A172 (cell line): ENCODE results near the gene SSTR1. TPM values are rescaled to one million over a fixed set of nuclear protein-coding genes. Genes with fewer than 3 reads are reported as not detected.

Source experiments
- DNase-seq: peaks from one replicate; pipeline ENCODE4 v3.0.0-alpha.2; 2015; ENCODE audit warnings: low spot score
- total RNA-seq: library from RNA; depleted of rRNA; stranded (reverse); fragments of >200 nt; shearing (Covaris generic); gene quantifications from 2 replicates; pipeline ENCODE4 v1.2.3, GENCODE V29; 2014

The SSTR1 gene
- total RNA-seq, 1 experiment from 2014 or later: not detected

DNA sequence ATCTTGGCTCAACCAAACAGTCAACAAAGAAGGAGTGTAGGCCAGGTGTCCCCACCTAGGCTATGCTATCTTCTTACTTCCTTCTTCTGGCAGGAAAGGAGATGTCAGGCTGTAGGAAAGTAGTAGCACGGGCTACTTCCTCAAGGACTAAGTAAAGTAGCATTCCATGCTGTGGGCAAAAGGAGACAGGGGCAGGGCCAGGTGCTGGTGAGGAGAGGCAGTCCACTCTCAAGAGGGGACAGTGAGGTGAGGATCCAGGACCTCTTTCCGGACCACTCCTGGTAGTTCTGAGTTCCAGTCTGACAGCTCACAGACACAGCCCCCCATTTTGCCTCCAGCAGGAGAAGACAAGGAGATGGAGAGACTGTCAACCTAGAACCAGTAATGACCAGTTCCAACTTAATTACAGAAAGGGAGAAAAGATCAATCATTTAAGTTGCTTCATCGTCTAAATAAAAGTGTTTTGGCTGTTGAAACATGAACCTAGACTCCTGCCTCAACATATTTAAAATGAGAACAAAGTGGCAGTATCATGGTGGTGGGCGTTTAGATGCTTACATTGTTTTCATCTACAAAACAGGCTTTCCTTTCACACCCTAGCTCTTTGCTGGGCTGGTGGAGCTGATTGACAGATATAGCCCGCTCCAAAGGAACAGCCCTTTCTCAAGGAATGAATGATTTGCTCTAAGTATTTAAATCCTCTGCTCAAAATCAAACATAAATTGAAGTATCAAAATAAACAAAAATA lies 5.1 kb upstream of the SSTR1 start:
- DNase-seq: no peak

DNA sequence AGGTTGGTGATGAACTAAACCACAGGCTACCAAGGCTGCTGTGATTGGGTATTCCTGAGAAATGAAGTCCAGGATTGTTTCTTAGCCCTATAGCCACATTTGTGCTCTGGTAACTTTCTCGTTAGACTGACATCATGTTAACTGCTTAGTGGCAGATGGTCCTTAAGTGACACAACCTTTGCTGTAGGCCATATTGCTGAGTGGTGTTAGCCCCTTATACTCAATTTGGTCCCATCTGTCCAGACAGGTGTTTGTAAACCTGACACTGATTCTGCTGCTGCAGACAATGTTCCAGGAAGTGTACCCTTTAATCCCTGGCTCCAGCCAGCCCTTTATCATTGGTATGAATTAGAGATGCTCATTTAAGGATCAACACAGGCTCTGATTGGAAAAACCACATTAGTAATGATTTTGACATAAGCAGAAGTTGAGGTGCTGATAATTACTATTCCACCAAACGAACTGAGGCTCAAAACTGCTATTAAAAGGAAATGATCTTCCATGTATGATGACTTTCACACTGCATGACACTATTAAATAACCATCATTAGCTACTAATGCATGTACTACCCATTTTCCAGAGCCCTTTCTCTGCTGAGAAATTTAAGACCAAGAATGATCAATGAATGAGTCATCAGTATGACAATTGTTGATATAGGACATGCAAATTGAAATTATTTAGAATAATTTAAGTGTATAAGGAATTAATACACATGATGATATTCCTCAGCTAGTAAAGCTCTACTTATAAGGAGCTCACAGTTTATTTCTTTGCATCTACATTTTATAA lies 3.6 kb upstream of the SSTR1 start:
- DNase-seq: no peak

DNA sequence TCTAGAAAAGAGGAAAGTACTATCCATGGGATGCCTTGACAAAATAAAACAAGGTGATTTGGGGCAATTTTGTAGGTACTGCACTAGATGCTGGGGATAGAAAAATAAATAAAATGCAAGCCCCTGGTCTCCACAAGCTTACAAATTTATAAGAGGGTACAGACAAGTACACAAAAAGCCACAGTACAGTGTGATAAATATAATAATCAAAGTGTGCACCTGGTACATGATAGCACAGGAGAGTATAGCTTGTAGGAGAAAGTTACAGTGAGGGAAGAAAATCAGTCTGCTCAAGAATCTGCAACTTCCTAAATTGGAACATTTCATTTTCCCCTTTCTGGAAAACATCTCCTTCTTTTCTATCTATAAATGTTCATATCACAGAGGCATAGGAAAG lies 3.0 kb upstream of the SSTR1 start:
- no peak for DNase-seq

DNA sequence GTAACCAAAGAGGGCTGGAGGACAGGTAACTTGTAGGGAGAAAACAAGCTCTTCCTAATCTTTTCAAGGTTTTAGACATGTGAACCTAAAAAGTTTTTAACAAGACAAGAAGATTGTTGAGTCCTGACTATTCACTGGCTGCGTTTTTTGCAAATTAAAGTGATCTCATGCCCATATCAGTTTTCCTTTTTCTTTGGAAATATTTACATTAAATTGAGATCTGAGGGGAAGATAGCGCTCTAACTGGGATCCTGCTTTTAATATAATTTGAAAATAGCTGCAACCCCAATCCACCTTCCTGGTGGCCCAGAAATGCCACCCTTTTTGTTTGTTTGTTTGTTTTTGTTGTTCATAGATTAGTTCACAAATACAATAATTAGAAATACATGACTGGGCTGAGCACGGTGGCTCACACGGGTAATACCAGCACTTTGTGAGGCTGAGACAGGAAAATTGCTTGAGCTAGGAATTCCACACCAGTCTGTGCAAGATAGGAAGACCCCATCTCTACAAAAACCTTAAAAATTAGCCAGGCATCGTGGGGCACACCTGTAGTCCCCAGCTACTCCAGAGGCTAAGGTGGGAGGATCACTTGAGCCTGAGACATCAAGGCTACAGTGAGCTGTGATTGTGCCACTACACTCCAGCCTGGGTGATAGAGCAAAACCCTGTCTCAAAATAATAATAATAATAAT lies 2.4 kb upstream of the SSTR1 start:
- no peak for DNase-seq

DNA sequence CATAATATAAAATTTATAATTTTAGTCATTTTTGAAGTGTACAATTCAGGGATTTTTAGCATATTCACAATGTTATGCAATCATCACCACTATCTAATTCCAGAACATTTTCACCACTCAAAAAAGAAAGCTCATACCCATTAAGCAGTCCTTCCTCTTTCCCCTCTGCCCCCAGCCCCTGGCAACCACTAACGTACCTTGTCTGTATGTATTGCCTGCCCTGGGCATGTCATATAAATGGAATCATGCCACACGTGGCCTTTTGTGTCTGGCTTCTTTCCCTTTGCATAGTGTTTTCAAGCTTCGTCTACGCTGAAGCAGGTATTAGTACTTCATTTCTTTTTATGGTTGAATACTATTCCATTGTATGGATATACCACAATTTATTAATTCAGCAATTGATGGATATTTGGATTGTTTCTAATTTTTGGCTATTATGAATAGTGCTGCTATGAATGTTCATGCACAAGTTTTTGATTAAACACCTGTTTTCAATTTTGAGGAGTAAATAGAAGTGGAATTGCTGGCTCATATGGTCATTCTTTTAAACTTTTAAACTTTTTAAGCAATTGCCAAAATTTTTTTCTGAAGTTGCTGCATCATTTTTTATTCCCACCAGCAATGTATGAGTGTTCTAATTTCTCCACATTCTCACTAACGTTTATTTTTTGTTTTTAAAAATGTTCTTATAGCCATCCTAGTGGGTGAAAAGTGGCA lies 1.6 kb upstream of the SSTR1 start:
- no peak for DNase-seq

DNA sequence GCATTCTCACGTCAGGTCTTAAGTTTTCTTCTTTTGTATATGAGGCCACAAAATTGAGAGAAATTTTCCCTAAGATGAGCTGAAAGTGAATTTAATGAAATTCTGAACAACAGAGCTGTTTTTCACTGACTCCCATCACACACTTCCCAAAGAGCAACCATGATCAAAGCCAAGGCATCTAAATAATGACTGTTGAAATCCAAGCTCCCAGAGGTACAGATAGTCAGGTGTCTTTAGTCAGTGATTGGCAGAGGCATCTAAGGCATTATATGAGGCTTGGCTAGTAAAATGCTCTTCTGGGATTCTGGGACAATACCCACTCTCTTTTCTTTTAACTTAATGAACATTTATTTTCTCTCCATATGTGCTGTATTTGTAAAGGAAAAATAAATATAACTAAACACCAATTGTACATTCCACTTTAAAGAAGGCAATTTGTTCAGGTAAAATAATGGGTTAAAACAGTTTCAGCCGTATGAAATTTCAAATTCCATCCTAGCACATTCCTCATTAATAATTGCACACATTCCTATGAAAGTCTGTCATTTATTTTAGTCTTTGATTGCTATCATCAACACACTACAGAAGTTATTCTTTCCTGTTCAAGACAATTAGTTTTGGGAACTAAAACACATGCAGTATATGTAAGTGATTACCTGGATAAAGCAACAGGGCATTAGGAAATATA lies 871 bp upstream of the SSTR1 start:
- DNase-seq: no peak

DNA sequence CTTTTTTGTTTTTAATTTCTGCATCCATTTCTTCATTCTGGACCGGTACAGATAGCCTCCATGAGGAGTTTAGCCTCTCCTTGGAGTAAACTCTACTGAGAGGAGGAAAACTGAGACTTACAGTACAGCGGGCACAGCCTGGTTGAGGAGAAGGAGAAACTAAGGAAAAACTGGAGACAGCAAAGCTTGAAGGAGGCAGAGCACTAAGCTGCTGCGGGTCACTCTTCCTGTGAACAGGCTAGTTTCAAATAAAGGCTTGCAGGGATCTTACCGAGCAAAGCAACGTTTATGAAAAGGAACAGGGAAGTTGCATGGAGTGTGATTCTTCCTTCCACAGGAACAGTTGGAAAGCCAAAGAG lies 348 bp upstream of the SSTR1 start:
- DNase-seq: no peak

DNA sequence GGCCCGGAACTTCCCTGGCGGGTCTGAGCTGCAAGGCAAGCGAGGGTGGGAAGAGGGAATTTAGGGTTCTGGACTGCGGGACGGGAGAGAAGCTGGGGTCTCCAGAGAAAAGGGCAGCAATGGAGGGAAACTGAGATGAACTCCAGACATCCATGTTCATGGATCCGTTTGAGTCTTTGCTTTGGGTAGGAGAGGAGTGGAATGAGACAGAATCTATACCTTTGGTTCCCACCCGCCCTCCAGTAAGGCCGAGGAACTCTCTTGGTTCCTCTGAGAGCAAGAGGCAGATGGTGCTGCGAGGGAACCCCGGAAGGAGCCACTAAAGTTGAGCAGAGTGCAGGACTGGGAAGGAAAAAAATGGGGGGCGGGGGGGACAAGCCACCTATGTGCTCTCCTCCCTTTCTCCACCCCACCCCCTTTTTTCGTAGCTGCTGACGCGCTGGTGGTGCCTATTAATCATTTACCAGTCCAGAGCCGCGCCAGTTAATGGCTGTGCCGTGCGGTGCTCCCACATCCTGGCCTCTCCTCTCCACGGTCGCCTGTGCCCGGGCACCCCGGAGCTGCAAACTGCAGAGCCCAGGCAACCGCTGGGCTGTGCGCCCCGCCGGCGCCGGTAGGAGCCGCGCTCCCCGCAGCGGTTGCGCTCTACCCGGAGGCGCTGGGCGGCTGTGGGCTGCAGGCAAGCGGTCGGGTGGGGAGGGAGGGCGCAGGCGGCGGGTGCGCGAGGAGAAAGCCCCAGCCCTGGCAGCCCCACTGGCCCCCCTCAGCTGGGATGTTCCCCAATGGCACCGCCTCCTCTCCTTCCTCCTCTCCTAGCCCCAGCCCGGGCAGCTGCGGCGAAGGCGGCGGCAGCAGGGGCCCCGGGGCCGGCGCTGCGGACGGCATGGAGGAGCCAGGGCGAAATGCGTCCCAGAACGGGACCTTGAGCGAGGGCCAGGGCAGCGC lies 1.2 kb downstream of the SSTR1 start:
- DNase-seq: no peak

DNA sequence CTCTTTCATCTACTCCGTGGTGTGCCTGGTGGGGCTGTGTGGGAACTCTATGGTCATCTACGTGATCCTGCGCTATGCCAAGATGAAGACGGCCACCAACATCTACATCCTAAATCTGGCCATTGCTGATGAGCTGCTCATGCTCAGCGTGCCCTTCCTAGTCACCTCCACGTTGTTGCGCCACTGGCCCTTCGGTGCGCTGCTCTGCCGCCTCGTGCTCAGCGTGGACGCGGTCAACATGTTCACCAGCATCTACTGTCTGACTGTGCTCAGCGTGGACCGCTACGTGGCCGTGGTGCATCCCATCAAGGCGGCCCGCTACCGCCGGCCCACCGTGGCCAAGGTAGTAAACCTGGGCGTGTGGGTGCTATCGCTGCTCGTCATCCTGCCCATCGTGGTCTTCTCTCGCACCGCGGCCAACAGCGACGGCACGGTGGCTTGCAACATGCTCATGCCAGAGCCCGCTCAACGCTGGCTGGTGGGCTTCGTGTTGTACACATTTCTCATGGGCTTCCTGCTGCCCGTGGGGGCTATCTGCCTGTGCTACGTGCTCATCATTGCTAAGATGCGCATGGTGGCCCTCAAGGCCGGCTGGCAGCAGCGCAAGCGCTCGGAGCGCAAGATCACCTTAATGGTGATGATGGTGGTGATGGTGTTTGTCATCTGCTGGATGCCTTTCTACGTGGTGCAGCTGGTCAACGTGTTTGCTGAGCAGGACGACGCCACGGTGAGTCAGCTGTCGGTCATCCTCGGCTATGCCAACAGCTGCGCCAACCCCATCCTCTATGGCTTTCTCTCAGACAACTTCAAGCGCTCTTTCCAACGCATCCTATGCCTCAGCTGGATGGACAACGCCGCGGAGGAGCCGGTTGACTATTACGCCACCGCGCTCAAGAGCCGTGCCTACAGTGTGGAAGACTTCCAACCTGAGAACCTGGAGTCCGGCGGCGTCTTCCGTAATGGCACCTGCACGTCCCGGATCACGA lies 2.2 kb downstream of the SSTR1 start:
- DNase-seq: no peak

DNA sequence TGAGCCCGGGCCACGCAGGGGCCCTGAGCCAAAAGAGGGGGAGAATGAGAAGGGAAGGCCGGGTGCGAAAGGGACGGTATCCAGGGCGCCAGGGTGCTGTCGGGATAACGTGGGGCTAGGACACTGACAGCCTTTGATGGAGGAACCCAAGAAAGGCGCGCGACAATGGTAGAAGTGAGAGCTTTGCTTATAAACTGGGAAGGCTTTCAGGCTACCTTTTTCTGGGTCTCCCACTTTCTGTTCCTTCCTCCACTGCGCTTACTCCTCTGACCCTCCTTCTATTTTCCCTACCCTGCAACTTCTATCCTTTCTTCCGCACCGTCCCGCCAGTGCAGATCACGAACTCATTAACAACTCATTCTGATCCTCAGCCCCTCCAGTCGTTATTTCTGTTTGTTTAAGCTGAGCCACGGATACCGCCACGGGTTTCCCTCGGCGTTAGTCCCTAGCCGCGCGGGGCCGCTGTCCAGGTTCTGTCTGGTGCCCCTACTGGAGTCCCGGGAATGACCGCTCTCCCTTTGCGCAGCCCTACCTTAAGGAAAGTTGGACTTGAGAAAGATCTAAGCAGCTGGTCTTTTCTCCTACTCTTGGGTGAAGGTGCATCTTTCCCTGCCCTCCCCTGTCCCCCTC lies 3.0 kb downstream of the SSTR1 start:
- DNase-seq: no peak

DNA sequence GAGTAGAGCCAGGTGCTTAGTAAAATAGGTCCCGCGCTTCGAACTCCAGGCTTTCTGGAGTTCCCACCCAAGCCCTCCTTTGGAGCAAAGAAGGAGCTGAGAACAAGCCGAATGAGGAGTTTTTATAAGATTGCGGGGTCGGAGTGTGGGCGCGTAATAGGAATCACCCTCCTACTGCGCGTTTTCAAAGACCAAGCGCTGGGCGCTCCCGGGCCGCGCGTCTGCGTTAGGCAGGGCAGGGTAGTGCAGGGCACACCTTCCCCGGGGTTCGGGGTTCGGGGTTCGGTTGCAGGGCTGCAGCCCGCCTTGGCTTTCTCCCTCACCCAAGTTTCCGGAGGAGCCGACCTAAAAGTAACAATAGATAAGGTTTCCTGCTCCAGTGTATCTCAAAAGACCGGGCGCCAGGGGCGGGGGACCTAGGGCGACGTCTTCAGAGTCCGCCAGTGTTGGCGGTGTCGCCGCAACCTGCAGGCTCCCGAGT lies 3.6 kb downstream of the SSTR1 start:
- DNase-seq: no peak

DNA sequence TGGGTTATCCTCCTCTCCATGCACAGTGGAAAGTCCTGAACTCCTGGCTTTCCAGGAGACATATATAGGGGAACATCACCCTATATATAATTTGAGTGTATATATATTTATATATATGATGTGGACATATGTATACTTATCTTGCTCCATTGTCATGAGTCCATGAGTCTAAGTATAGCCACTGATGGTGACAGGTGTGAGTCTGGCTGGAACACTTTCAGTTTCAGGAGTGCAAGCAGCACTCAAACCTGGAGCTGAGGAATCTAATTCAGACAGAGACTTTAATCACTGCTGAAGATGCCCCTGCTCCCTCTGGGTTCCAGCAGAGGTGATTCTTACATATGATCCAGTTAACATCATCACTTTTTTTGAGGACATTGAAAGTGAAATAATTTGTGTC lies 4.4 kb downstream of the SSTR1 start:
- DNase-seq: no peak

DNA sequence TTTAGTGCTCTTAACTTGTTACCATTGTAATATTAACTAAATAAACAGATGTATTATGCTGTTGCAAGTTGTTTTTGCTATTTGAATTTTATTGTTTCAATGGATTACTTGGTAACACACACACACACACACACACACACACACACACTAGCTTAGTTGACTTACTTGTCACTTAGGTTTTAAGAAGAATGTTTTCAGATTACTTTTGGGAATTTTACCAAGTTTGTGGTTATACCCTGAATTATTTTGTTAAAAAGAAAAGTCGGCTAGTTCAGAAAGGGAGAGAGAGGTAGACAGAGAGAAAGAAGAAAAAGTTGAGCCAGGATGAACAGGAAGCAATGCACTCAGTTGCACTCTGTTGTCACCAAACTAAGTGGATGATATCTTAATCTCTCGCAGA lies 5.3 kb downstream of the SSTR1 start:
- no peak for DNase-seq

DNA sequence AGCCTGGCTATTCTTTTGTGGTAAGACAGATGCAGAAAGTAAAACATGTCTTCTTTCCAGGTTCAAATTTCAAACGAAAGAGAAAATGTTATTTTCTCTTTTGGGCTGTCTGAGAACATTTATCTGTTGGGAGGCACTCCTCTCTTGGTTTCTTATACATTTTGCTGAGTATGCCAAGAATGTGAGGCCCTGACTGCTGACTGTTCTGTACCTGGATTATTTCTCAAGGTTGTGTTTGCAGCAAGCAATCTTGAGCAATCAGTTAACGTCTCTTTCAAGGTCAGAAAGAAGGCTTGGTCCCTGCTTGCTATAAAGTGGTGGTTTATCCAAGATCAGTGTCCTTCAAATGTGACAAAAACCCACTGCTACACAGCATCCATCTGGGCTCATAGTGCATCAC lies 9.8 kb downstream of the SSTR1 start:
- DNase-seq: no peak

DNA sequence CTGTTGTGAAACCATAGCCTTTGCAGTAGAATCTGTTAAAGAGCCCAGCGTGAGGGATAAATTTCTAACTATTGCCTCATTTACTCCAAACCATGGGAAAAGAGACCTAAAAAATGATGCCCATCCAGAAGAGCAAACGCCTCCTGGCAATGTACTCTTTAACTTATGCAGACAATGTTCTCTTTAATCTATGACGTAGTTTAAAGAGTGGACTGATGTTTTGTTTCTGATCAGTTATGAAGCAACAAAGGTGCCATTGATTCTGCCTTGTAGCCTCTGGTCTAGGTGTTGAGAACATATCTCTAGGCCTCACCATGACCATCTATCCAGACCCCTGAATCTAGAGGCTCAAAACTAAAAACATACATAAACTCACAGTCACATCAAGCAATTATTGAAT lies 13.4 kb downstream of the SSTR1 start:
- DNase-seq: no peak

DNA sequence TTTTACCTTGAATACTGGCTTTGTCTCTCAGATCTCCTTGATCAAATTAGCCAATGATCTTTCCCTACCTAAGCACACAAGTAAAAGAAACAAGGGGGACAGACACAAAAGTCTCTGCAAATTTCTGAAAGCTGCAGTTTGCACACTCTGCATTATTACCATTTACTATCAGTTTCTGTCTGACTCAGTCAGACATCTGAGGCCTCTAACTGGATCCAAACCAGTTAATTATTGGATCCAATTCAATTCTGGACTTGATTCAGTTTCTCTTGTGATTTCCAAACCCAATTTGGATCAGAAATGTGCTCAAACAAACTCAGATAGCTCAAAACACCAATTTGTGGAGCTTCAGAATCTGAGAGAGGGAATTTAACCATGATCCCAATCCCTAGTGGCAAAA lies 16.6 kb downstream of the SSTR1 start:
- no peak for DNase-seq

DNA sequence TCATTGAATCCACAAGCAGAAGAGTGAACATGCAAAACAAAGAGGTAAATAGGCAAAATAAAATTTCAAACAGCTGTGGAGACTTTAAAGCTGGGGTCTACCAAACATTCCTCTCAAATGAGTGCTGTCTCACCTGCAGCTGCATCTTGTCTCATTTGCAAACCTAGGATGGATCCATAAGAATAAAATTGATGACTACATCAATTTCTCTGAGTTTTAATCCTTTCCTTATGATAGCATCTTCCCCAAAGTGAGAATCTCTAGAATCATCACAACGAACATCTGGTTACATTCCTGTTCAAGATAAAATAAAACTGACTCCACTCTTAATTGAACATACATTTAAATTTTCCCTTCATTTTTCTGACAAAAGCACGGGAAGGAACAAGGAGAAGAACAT lies 18.2 kb downstream of the SSTR1 start:
- DNase-seq: no peak

DNA sequence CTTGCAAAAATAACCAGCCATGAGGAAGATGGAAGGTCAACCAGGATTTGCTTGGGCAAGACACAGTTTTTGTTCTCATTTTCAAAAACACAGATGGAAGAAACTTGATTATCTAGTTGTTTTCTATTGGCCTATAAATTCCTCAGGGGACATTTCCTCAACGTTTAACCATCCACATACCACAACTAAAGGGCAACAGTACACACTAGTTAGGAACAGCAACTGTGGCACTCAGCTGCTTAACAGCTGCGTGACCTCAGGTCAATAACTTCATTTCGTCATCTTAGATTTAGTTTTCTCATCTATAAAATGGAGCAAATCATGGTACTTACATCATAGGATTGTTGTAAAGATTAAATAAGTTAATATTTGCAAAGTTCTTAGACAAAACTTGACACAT lies 18.7 kb downstream of the SSTR1 start:
- DNase-seq: no peak

DNA sequence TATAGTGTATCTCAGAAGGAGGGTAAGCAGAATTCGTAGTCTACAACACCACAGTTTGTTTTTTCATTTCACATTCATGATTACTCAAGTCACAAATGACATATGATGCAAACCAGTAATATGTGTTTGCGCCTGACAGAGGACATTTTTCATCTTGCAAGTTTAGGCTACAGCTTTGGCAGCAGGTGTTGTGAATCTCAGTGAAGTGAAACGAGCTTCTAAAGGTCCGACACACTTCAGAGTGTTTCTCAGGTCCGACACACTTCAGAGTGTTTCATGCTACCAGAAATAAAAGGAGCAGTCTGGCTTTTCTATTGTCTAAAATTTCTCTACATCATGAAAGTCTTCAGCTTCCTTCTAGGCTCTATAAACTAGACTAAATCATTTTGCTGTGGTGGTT lies 25.5 kb downstream of the SSTR1 start:
- no peak for DNase-seq
